Measurements from ENCODE around the gene MT1E. TPM values are rescaled to one million over a fixed set of nuclear protein-coding genes. Genes with fewer than 3 reads are reported as not detected.

MT1E gene
- total and polyA plus RNA-seq, 8 donors, result 16.1 to 1,956 (median 434) TPM

- intact Hi-C loops (cut with DNase I; ENCODE audit: low total_unique reads), result no loop called here
- peak overlapping the region in 2 of 5 donors; percentile 94 to 97 for H3K27ac ChIP-seq
- 72 to 81% (median 77%) methylated on average over 3 of the region's 3 CpGs for WGBS, 5 donors
- H3K9me3 ChIP-seq, result no peaks in the 10 kb centered on the region
- no peak overlapping the region for H3K4me3 ChIP-seq
- H3K4me1 ChIP-seq, result peaks cover 25 to 46% (median 32%) of the 10 kb centered on the region in 4 donors
- no peak for DNase-seq
- H3K27me3 ChIP-seq, result peaks cover 0 to 37% (median 6%) of the 10 kb centered on the region in 3 donors
- TF ChIP-seq, protein P1, sequence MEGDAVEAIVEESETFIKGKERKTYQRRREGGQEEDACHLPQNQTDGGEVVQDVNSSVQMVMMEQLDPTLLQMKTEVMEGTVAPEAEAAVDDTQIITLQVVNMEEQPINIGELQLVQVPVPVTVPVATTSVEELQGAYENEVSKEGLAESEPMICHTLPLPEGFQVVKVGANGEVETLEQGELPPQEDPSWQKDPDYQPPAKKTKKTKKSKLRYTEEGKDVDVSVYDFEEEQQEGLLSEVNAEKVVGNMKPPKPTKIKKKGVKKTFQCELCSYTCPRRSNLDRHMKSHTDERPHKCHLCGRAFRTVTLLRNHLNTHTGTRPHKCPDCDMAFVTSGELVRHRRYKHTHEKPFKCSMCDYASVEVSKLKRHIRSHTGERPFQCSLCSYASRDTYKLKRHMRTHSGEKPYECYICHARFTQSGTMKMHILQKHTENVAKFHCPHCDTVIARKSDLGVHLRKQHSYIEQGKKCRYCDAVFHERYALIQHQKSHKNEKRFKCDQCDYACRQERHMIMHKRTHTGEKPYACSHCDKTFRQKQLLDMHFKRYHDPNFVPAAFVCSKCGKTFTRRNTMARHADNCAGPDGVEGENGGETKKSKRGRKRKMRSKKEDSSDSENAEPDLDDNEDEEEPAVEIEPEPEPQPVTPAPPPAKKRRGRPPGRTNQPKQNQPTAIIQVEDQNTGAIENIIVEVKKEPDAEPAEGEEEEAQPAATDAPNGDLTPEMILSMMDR (IDR thresholded peaks at IDR 0.05), result no peak
- TF ChIP-seq EP300 (IDR thresholded peaks at IDR 0.05) (no peak), POLR2AphosphoS5 (IDR thresholded peaks at IDR 0.05) (no peak), POLR2A (IDR thresholded peaks at IDR 0.05) (no peak)
- no peaks in the 10 kb centered on the region for H3K36me3 ChIP-seq
These were observed 4.6 kb downstream of the MT1E start for GRCh38 chr16:56630134-56630533.

GRCh38 chr16:56631197-56631596, 5.6 kb downstream of the MT1E start:
- intact Hi-C loops (cut with DNase I; ENCODE audit: low total_unique reads), result no loop called here
- no peak for DNase-seq
- Histone ChIP-seq H3K9me3 (no peaks in the 10 kb centered on the region), H3K36me3 (no peaks in the 10 kb centered on the region), H3K27ac (peak overlapping the region in 4 of 5 donors; percentile 80 to 87 (median 86)), H3K4me3 (no peak overlapping the region), H3K4me1 (peaks cover 25 to 51% (median 38%) of the 10 kb centered on the region in 4 donors), H3K27me3 (peaks cover 0 to 43% (median 11%) of the 10 kb centered on the region in 3 donors)
- 89 to 95% (median 91%) methylated on average over 10 of the region's 10 CpGs for WGBS, 5 donors
- TF ChIP-seq POLR2A (IDR thresholded peaks at IDR 0.05), result no peak
- TF ChIP-seq POLR2AphosphoS5 (IDR thresholded peaks at IDR 0.05), result no peak
- no peak for TF ChIP-seq EP300 (IDR thresholded peaks at IDR 0.05)
- TF ChIP-seq, protein P1 (IDR thresholded peaks at IDR 0.05), result no peak

- Histone ChIP-seq H3K27me3 (peaks cover 0 to 49% (median 11%) of the 10 kb centered on the region in 3 donors), H3K9me3 (no peaks in the 10 kb centered on the region), H3K4me3 (peak overlapping the region; percentile 54 to 61 (median 57)), H3K4me1 (peaks cover 23 to 50% (median 33%) of the 10 kb centered on the region in 4 donors), H3K36me3 (no peaks in the 10 kb centered on the region), H3K27ac (peak overlapping the region; percentile 77 to 87 (median 85))
- no peak for DNase-seq
- WGBS, 5 donors, result 22 to 45% (median 28%) methylated on average over 8 to 14 of the region's 14 CpGs
- TF ChIP-seq POLR2AphosphoS5 (IDR thresholded peaks at IDR 0.05) (no peak), EP300 (IDR thresholded peaks at IDR 0.05) (no peak), POLR2A (IDR thresholded peaks at IDR 0.05) (no peak)
- TF ChIP-seq, protein P1 (IDR thresholded peaks at IDR 0.05), result no peak
- intact Hi-C loops (cut with DNase I; ENCODE audit: low total_unique reads), result no loop called here
These were observed 6.2 kb downstream of the MT1E start for GRCh38 chr16:56631832-56632155.

DNA sequence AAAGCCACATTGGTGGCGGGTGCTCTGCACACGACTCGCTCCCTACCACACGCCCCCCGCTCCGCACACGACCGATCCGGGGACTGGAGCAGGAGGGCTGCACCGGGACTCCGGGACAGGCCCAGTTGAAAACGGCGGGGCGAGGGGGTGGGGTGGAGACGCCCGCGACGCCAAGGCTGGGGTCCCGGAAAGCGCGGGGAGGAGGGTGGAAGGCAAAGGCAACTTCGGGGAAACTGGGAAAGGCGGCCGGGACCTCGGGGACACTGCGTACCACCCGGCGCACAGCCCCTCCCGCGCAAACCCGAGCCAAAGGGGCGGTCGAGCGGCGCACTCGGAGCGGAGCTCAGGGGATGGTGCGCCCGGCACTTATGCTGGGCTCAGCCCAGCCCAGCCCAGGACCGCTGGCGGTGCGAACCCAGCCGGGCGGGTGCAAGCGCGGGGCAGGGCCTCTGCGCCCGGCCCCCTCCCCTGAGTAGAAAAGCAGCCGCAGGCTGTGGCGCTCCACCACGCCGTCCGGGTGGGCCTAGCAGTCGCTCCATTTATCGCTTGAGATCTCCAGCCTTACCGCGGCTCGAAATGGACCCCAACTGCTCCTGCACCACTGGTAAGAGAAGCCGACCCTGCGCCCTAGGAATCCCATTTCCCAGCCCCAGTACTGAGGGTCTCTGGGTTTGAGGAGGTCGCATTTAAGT, 6.7 kb downstream of the MT1E start, which contains the start of gene MT1M:
TSS of gene MT1M (plus strand) at position 504 of the 692 bp plus-strand sequence. CDS start at position 577, 73 bp downstream.
- peaks cover 19 to 48% (median 30%) of the 10 kb centered on the region in 4 donors for H3K4me1 ChIP-seq
- peaks cover 0 to 54% (median 11%) of the 10 kb centered on the region in 3 donors for H3K27me3 ChIP-seq
- H3K36me3 ChIP-seq, result no peaks in the 10 kb centered on the region
- H3K27ac ChIP-seq, result peak within 1 kb of the TSS; percentile 77 to 87 (median 85)
- 1 to 2% (median 2%) methylated on average over 36 to 61 of the region's 61 CpGs for WGBS, 5 donors
- TF ChIP-seq EP300 (IDR thresholded peaks at IDR 0.05), result peak; percentile 88
- no peak for TF ChIP-seq POLR2A (IDR thresholded peaks at IDR 0.05)
- TF ChIP-seq, protein P1 (IDR thresholded peaks at IDR 0.05), result no peak
- peak in 2 of 3 donors; percentile 72 to 85 for TF ChIP-seq POLR2AphosphoS5 (IDR thresholded peaks at IDR 0.05)
- intact Hi-C loops (cut with DNase I; ENCODE audit: low total_unique reads), result no loop called here
- peak; percentile 69 to 70 for DNase-seq
- H3K9me3 ChIP-seq, result no peaks in the 10 kb centered on the region
- H3K4me3 ChIP-seq, result peak within 1 kb of the TSS; percentile 54 to 61 (median 57)
